ENCODE measurements around the gene MAST1. TPM values are rescaled to one million over a fixed set of nuclear protein-coding genes. Genes with fewer than 3 reads are reported as not detected.

Gene MAST1
- total and polyA plus RNA-seq, 2 experiments from 2014 or later = 0.20 to 0.54 TPM

DNA sequence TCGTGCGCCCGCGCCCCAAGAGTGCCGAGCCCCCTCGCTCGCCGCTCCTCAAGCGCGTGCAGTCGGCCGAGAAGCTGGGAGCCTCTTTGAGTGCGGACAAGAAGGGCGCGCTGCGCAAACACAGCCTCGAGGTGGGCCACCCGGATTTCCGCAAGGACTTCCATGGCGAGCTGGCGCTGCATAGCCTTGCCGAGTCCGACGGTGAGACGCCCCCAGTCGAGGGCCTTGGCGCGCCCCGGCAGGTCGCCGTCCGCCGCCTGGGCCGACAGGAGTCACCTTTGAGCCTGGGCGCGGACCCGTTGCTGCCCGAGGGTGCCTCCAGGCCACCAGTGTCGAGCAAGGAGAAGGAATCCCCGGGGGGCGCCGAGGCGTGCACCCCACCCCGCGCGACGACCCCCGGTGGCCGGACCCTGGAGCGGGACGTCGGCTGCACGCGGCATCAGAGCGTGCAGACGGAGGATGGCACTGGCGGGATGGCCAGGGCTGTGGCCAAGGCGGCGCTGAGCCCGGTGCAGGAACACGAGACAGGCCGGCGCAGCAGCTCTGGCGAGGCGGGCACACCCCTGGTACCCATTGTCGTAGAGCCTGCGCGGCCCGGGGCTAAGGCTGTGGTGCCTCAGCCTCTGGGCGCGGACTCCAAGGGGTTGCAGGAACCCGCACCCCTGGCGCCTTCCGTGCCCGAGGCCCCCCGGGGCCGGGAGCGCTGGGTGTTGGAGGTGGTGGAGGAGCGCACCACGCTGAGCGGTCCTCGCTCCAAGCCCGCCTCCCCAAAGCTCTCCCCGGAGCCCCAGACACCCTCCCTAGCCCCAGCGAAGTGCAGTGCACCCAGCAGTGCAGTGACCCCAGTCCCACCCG is 35.8 kb downstream of the MAST1 start:
- Histone ChIP-seq H3K79me2 (no peaks in the 10 kb centered on the region), H3K36me3 (replicated peaks; ENCODE audit: insufficient read depth, low read depth) (no peaks in the 10 kb centered on the region), H3K4me3 (no peak overlapping the region), H3K27me3 (no peaks in the 10 kb centered on the region), H2AFZ (no peak overlapping the region), H3K27ac (no peak overlapping the region), H3K9me3 (ENCODE audit: low read depth) (no peaks in the 10 kb centered on the region), H3K9me2 (replicated peaks; ENCODE audit: insufficient read depth) (no peaks in the 10 kb centered on the region), H4K20me1 (ENCODE audit: insufficient read depth, poor library complexity, severe bottlenecking) (no peaks in the 10 kb centered on the region), H3K4me2 (no peak overlapping the region), H3K4me1 (ENCODE audit: insufficient read depth) (no peaks in the 10 kb centered on the region)
- no peak for TF ChIP-seq EZH2phosphoT487 (IDR thresholded peaks at IDR 0.05; ENCODE audit: low read depth, severe bottlenecking, unreplicated experiment)
- TF ChIP-seq, protein P1, sequence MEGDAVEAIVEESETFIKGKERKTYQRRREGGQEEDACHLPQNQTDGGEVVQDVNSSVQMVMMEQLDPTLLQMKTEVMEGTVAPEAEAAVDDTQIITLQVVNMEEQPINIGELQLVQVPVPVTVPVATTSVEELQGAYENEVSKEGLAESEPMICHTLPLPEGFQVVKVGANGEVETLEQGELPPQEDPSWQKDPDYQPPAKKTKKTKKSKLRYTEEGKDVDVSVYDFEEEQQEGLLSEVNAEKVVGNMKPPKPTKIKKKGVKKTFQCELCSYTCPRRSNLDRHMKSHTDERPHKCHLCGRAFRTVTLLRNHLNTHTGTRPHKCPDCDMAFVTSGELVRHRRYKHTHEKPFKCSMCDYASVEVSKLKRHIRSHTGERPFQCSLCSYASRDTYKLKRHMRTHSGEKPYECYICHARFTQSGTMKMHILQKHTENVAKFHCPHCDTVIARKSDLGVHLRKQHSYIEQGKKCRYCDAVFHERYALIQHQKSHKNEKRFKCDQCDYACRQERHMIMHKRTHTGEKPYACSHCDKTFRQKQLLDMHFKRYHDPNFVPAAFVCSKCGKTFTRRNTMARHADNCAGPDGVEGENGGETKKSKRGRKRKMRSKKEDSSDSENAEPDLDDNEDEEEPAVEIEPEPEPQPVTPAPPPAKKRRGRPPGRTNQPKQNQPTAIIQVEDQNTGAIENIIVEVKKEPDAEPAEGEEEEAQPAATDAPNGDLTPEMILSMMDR (IDR thresholded peaks at IDR 0.05; ENCODE audit: poor library complexity) = no peak
- no peak for TF ChIP-seq EZH2 (IDR thresholded peaks at IDR 0.05; ENCODE audit: borderline replicate concordance)
- whole genome bisulfite sequencing (ENCODE audit: low lambda C conversion rate, missing lambda C conversion rate) = 96% methylated on average over 50 of the region's 86 CpGs
- no peak for DNase-seq (ENCODE audit: low spot score)

DNA sequence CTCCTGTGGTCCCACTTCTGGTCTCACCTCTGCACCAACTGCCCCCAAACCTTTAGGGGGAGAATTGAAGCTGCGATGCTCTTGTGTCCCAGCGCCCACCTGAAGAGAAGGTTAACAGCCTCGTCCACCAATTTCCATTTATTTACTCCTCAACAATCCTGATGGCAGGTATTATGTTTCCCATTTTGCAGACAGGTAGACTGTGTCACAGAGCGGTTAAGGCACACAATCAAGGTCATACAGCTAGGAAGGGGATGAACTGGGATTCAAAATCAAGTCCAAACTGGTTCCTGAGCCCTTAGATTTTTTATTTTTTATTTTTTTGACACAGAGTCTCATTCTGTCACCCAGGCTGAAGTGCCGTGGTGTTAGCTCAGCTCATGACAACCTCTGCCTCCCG is 36.8 kb downstream of the MAST1 start:
- H3K4me3 ChIP-seq = no peak overlapping the region
- no peaks in the 10 kb centered on the region for H4K20me1 ChIP-seq (ENCODE audit: insufficient read depth, poor library complexity, severe bottlenecking)
- no peaks in the 10 kb centered on the region for H3K79me2 ChIP-seq
- DNase-seq (ENCODE audit: low spot score) = no peak
- 94% methylated on average over 6 of the region's 6 CpGs for WGBS (ENCODE audit: low lambda C conversion rate, missing lambda C conversion rate)
- H3K4me2 ChIP-seq = no peak overlapping the region
- TF ChIP-seq, protein P1 (IDR thresholded peaks at IDR 0.05; ENCODE audit: poor library complexity) = no peak
- no peak for TF ChIP-seq EZH2 (IDR thresholded peaks at IDR 0.05; ENCODE audit: borderline replicate concordance)
- H3K4me1 ChIP-seq (ENCODE audit: insufficient read depth) = no peaks in the 10 kb centered on the region
- no peak overlapping the region for H3K27ac ChIP-seq
- H3K27me3 ChIP-seq = no peaks in the 10 kb centered on the region
- no peak overlapping the region for H2AFZ ChIP-seq
- H3K36me3 ChIP-seq (replicated peaks; ENCODE audit: insufficient read depth, low read depth) = no peaks in the 10 kb centered on the region
- no peaks in the 10 kb centered on the region for H3K9me3 ChIP-seq (ENCODE audit: low read depth)
- no peaks in the 10 kb centered on the region for H3K9me2 ChIP-seq (replicated peaks; ENCODE audit: insufficient read depth)

DNA sequence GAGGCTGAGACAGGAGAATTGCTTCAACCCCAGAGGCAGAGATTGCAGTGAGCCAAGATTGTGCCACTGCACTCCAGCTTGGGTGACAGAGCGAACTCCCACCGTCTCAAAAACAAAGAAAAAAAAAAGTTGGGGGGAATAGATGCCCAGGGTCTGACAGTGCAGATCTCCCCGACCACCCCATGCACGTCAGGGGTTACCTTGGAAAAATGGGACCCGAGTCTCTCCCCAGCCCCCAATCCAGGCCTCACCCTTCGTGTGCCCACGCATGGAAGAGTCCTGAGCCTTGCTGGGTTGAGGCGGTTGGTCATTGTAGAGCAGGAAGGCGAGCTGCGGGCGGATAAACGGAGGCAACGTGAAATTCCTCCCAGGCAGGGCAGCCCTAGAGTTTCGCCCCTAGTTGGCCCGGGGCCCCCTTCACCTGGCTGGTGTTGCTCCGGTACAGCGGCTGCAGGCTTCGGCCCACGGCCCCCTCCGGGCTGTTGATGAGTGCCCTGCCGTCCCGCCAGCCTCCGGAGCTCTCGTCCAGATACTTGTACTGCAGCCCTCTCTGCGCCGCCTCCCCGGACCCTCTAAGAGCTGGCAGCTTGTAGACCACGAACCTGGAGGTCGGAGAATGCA is 42.3 kb downstream of the MAST1 start:
- TF ChIP-seq, protein P1 (IDR thresholded peaks at IDR 0.05; ENCODE audit: poor library complexity) = no peak
- TF ChIP-seq EZH2phosphoT487 (IDR thresholded peaks at IDR 0.05; ENCODE audit: low read depth, severe bottlenecking, unreplicated experiment) (no peak), EZH2 (IDR thresholded peaks at IDR 0.05; ENCODE audit: borderline replicate concordance) (no peak)

More for the DNA sequence above, 42.3 kb downstream of the MAST1 start:
- H3K4me1 ChIP-seq (ENCODE audit: insufficient read depth) = peaks cover 5% of the 10 kb centered on the region
- WGBS (ENCODE audit: low lambda C conversion rate, missing lambda C conversion rate) = 17% methylated on average over 29 of the region's 29 CpGs
- no peaks in the 10 kb centered on the region for H3K79me2 ChIP-seq
- H3K9me3 ChIP-seq (ENCODE audit: low read depth) = no peaks in the 10 kb centered on the region
- peak; percentile 47 for DNase-seq (ENCODE audit: low spot score)
- H3K27ac ChIP-seq = peak overlapping the region; percentile 86
- peak overlapping the region; percentile 97 for H2AFZ ChIP-seq
- H3K4me2 ChIP-seq = peak overlapping the region; percentile 96
- H3K27me3 ChIP-seq = peaks cover 19% of the 10 kb centered on the region
- peak overlapping the region; percentile 86 for H3K4me3 ChIP-seq
- H3K9me2 ChIP-seq (replicated peaks; ENCODE audit: insufficient read depth) = no peaks in the 10 kb centered on the region
- no peaks in the 10 kb centered on the region for H4K20me1 ChIP-seq (ENCODE audit: insufficient read depth, poor library complexity, severe bottlenecking)
- H3K36me3 ChIP-seq (replicated peaks; ENCODE audit: insufficient read depth, low read depth) = no peaks in the 10 kb centered on the region

Measured in hepatocyte (in vitro differentiated cells).